ENCODE measurements around the gene ITGB1BP1.

The ITGB1BP1 gene

DNA sequence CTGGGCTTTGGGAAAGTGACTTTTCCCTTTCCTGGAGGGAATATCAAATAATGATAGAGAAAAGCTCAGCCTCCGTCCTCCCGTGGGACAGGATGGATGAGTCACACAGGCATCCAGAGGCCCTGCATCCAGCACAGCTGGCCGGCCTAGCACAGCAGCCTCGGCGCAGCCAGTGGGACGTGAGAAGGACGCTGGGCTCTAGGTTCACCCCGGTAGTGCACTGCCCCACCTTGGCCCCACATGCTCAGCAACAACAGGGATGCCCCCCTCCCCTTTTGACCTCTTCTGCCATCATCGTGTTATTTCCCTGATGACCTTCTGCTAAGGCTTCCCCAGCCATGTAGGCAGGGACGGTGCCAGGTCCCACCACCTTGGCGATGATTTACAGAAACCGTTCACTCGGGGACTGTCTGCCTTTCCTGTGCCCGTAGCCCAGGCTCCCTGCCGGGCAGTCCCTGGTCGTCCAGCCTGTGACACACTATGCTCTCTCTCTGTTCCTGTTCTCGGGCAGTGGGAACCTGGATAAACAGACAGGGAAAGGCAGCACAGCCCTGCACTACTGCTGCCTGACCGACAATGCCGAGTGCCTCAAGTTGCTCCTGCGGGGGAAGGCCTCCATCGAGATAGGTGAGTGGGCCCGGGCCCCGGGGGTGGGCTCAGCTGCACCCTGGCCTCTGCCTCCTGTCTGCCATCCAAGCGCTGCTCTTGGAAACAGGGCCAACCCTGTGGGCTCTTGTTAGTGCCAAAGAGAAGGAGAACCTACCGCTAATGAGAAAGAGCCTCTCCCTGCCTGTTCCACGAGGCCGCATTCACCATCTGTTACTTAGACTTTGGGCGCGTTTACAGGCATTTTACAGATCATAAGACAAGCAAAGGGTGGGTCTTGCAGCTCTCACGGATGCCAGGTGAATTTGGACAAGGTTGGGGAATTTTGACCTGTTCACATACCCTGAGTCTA is 44.6 kb downstream of the ITGB1BP1 start:
- peaks cover 12 to 20% of the 10 kb centered on the region in 2 donors for H3K4me1 ChIP-seq (ENCODE audit: control insufficient read depth in 2 of 2, insufficient read depth in 2 of 2, low read length in 2 of 2)
- no peak overlapping the region for H3K4me3 ChIP-seq (ENCODE audit: low read length in 2 of 2)
- H3K36me3 ChIP-seq (ENCODE audit: control insufficient read depth in 2 of 2, insufficient read depth in 2 of 2, low read length in 2 of 2), result peaks cover 38 to 46% of the 10 kb centered on the region in 2 donors
- H3K9me3 ChIP-seq (ENCODE audit: control insufficient read depth in 2 of 2, low read length in 2 of 2), result no peaks in the 10 kb centered on the region
- H3K27me3 ChIP-seq (ENCODE audit: control insufficient read depth in 2 of 2, insufficient read depth in 2 of 2, low read length in 2 of 2), result no peaks in the 10 kb centered on the region
- peak overlapping the region; percentile 49 to 57 for H3K27ac ChIP-seq (ENCODE audit: low read depth in 2 of 2, low read length in 2 of 2)
- no peak overlapping the region for H3K9ac ChIP-seq (ENCODE audit: low read depth in 1 of 2, low read length in 2 of 2)

DNA sequence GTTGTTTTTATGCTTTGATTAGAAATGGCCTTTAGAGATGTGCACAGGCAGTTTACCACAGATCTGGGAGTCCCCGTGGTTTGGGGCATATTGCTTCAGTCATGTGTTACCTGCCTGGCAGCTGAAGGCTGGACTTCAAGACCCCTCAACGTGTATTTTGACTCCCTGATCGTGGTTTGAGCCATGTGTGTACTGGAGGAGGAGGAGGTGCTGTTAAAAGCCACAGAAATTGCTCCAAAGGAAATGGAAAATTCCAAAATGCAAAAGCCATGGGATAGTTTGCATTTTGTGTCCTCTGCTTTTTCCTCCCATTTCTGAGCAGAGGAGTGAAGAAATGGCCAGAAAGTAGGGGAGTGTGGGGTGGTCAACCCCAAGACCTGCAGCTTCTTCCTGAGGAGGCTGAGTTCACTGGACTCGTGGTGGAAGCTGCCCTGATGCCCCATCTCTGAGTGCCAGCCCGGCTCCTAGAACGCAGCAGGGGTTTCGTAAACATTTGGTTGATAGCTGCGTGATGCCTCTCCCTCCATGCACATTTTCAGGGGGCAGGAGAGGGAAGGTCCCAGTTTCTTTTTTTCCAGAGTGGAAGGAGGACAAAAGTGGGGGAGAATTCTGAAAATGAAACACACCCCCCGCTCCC is 45.7 kb downstream of the ITGB1BP1 start:
- H3K27ac ChIP-seq (ENCODE audit: low read depth in 2 of 2, low read length in 2 of 2), result peak overlapping the region; percentile 49 to 57
- H3K36me3 ChIP-seq (ENCODE audit: control insufficient read depth in 2 of 2, insufficient read depth in 2 of 2, low read length in 2 of 2), result peaks cover 46 to 49% of the 10 kb centered on the region in 2 donors
- no peak overlapping the region for H3K4me3 ChIP-seq (ENCODE audit: low read length in 2 of 2)
- no peaks in the 10 kb centered on the region for H3K9me3 ChIP-seq (ENCODE audit: control insufficient read depth in 2 of 2, low read length in 2 of 2)
- H3K27me3 ChIP-seq (ENCODE audit: control insufficient read depth in 2 of 2, insufficient read depth in 2 of 2, low read length in 2 of 2), result no peaks in the 10 kb centered on the region
- H3K4me1 ChIP-seq (ENCODE audit: control insufficient read depth in 2 of 2, insufficient read depth in 2 of 2, low read length in 2 of 2), result peaks cover 12 to 20% of the 10 kb centered on the region in 2 donors
- H3K9ac ChIP-seq (ENCODE audit: low read depth in 1 of 2, low read length in 2 of 2), result no peak overlapping the region

DNA sequence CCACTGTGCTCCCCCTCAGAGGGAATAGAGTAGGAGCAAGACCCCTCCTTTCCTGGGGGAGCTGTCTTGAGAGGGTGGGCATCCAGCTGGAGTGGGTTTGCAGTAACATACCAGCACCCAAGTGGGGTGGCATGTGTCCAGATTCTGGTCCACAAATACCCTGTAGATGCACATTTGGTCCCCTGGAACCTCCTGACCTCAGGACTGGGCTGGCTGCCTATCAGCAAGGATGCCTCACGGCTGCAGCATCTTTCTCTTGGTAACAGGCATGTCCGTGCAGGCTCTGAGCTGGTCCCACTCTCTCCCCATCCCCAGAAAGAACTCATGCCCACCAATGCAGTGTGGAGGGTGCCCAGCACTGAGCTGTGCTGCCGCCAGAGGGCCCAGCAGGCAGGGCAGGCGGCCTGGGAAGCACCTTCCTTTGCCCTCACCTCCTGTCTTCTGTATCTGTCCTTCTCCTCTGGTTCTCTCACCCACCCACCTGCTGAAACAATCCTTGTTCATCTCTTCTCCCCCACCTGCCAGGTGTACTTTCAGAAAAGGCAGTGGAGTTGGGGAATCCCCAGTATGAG is 47.4 kb downstream of the ITGB1BP1 start:
- Histone ChIP-seq H3K27me3 (ENCODE audit: control insufficient read depth in 2 of 2, insufficient read depth in 2 of 2, low read length in 2 of 2) (no peaks in the 10 kb centered on the region), H3K4me3 (ENCODE audit: low read length in 2 of 2) (no peak overlapping the region), H3K9me3 (ENCODE audit: control insufficient read depth in 2 of 2, low read length in 2 of 2) (no peaks in the 10 kb centered on the region), H3K4me1 (ENCODE audit: control insufficient read depth in 2 of 2, insufficient read depth in 2 of 2, low read length in 2 of 2) (peaks cover 11 to 13% of the 10 kb centered on the region in 2 donors), H3K9ac (ENCODE audit: low read depth in 1 of 2, low read length in 2 of 2) (no peak overlapping the region), H3K36me3 (ENCODE audit: control insufficient read depth in 2 of 2, insufficient read depth in 2 of 2, low read length in 2 of 2) (peaks cover 47 to 48% of the 10 kb centered on the region in 2 donors), H3K27ac (ENCODE audit: low read depth in 2 of 2, low read length in 2 of 2) (no peak overlapping the region)

DNA sequence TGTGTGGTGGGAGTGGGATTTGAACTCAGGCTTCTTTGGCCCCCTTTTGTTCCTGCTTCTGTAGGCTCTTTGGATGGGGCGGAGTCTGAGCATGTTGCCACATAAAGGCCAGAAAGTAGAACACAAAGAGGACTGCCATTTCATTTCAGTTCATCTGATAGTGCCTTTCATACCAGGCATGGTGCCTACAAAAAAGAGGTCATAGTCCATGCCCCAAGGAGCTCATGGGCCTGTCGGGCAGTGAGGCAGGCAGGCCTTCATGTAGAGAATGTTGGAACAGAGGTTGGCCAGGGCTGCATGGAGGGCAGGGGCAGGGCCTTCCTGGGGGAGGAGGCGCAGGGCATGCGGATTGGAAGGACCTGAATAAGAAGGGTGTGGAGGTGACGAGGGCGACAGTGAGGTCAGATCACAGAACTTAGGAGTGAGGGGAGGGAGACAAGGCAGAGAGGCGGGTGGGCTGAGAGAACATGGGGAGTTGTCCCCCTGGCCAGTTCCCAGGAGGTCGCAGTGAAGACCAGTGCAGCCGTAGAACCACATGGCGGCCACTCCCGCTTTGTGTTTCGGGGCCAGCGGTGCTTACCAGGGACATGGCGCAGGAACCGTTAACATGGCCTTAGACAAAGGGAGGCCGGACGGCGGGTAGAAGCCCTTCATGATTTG is 49.1 kb downstream of the ITGB1BP1 start:
- H3K27me3 ChIP-seq (ENCODE audit: control insufficient read depth in 2 of 2, insufficient read depth in 2 of 2, low read length in 2 of 2), result no peaks in the 10 kb centered on the region
- H3K9ac ChIP-seq (ENCODE audit: low read depth in 1 of 2, low read length in 2 of 2), result no peak overlapping the region
- no peaks in the 10 kb centered on the region for H3K9me3 ChIP-seq (ENCODE audit: control insufficient read depth in 2 of 2, low read length in 2 of 2)
- peaks cover 52 to 56% of the 10 kb centered on the region in 2 donors for H3K36me3 ChIP-seq (ENCODE audit: control insufficient read depth in 2 of 2, insufficient read depth in 2 of 2, low read length in 2 of 2)
- H3K4me1 ChIP-seq (ENCODE audit: control insufficient read depth in 2 of 2, insufficient read depth in 2 of 2, low read length in 2 of 2), result peaks cover 6 to 9% of the 10 kb centered on the region in 2 donors
- H3K27ac ChIP-seq (ENCODE audit: low read depth in 2 of 2, low read length in 2 of 2), result no peak overlapping the region
- no peak overlapping the region for H3K4me3 ChIP-seq (ENCODE audit: low read length in 2 of 2)

DNA sequence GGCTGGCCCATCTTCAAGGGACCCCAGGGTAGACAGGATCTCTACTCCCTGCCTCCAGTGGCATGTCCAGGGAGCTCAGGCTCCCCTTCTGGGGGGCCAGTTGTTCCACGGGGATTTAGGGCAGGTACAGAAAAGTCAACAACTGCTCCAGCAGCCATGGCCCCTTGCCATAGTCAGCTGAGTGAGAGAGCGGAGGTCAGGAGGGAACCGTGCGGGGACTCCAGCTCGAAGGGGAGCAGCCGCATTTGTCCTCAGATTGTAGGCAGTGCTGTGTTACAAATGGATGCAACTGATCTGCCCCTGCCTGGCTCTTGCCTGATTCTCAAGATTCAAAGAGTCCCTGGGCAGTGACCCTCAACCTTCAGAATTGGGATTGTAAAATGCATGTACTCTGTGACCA is 49.9 kb downstream of the ITGB1BP1 start:
- Histone ChIP-seq H3K27me3 (ENCODE audit: control insufficient read depth in 2 of 2, insufficient read depth in 2 of 2, low read length in 2 of 2) (no peaks in the 10 kb centered on the region), H3K9me3 (ENCODE audit: control insufficient read depth in 2 of 2, low read length in 2 of 2) (no peaks in the 10 kb centered on the region), H3K27ac (ENCODE audit: low read depth in 2 of 2, low read length in 2 of 2) (no peak overlapping the region), H3K4me1 (ENCODE audit: control insufficient read depth in 2 of 2, insufficient read depth in 2 of 2, low read length in 2 of 2) (peaks cover 5% of the 10 kb centered on the region in 2 donors), H3K9ac (ENCODE audit: low read depth in 1 of 2, low read length in 2 of 2) (no peak overlapping the region), H3K4me3 (ENCODE audit: low read length in 2 of 2) (no peak overlapping the region), H3K36me3 (ENCODE audit: control insufficient read depth in 2 of 2, insufficient read depth in 2 of 2, low read length in 2 of 2) (peaks cover 51 to 54% of the 10 kb centered on the region in 2 donors)

DNA sequence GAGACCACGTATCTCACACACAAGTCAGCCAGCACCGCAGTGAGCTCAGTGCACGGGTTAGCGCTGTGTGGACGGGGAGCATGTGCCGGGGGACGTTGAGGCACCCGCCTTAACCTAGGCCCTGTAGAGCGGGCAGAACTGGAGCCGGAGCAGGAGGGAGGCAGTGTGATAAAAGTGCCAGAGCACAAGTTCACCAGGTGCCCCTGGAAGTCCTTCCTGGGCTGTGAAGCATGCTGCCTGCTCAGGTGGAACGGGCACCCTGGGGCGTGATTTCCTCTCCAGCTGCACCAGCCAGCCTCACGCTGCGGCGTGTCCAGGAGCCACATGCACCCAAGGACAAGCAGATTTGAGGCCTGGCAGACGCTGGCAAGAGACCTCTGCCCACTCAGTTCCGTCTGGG is 50.3 kb downstream of the ITGB1BP1 start:
- Histone ChIP-seq H3K27ac (ENCODE audit: low read depth in 2 of 2, low read length in 2 of 2) (no peak overlapping the region), H3K4me3 (ENCODE audit: low read length in 2 of 2) (no peak overlapping the region), H3K36me3 (ENCODE audit: control insufficient read depth in 2 of 2, insufficient read depth in 2 of 2, low read length in 2 of 2) (peaks cover 55 to 56% of the 10 kb centered on the region in 2 donors), H3K9ac (ENCODE audit: low read depth in 1 of 2, low read length in 2 of 2) (no peak overlapping the region), H3K4me1 (ENCODE audit: control insufficient read depth in 2 of 2, insufficient read depth in 2 of 2, low read length in 2 of 2) (peaks cover under 1 to 1% of the 10 kb centered on the region in 2 donors), H3K9me3 (ENCODE audit: control insufficient read depth in 2 of 2, low read length in 2 of 2) (no peaks in the 10 kb centered on the region), H3K27me3 (ENCODE audit: control insufficient read depth in 2 of 2, insufficient read depth in 2 of 2, low read length in 2 of 2) (no peaks in the 10 kb centered on the region)

DNA sequence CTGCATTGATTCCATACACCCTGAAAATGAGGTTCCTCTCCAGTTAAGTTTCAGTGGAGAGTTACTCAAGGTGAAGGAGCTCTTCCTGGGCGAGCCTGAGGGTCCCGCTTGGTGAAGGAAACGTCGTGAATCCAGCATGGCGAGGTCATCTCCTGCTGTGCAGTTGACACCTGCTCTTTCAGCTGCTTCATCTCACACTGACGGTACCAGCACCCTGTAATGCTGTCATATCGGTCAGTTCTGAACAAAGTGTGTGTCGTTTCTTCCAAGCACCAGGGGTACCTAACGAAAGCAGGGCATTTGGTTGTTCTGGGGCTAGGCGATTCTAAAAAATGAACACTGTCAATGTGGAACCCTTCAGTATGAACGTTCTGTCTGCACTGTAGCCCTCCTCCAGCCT is 52.6 kb downstream of the ITGB1BP1 start:
- Histone ChIP-seq H3K27ac (ENCODE audit: low read depth in 2 of 2, low read length in 2 of 2) (no peak overlapping the region), H3K4me3 (ENCODE audit: low read length in 2 of 2) (no peak overlapping the region), H3K27me3 (ENCODE audit: control insufficient read depth in 2 of 2, insufficient read depth in 2 of 2, low read length in 2 of 2) (no peaks in the 10 kb centered on the region), H3K9ac (ENCODE audit: low read depth in 1 of 2, low read length in 2 of 2) (no peak overlapping the region), H3K36me3 (ENCODE audit: control insufficient read depth in 2 of 2, insufficient read depth in 2 of 2, low read length in 2 of 2) (peaks cover 55 to 57% of the 10 kb centered on the region in 2 donors), H3K9me3 (ENCODE audit: control insufficient read depth in 2 of 2, low read length in 2 of 2) (no peaks in the 10 kb centered on the region), H3K4me1 (ENCODE audit: control insufficient read depth in 2 of 2, insufficient read depth in 2 of 2, low read length in 2 of 2) (no peaks in the 10 kb centered on the region)

DNA sequence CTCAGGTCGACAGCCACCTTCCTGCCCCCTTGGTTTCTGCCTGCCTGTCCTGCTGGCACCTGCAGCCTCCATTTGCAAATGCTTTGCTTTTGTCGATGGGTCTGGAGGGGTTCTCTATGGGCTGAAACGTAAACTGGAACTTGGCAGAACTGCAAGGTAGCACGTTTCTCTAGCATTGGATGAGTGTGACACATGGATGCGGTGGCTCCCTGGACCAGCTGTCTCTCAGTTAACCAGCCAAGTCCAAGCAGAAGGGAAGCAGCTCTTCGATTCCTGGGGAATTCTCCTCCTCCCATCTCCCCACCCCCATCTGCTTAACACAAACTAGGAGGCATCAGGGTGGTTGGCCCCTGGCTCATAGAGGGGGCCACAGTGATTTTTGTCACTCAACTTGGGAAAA is 57.3 kb downstream of the ITGB1BP1 start:
- Histone ChIP-seq H3K27ac (ENCODE audit: low read depth in 2 of 2, low read length in 2 of 2) (no peak overlapping the region), H3K27me3 (ENCODE audit: control insufficient read depth in 2 of 2, insufficient read depth in 2 of 2, low read length in 2 of 2) (no peaks in the 10 kb centered on the region), H3K36me3 (ENCODE audit: control insufficient read depth in 2 of 2, insufficient read depth in 2 of 2, low read length in 2 of 2) (peaks cover 44 to 51% of the 10 kb centered on the region in 2 donors), H3K4me3 (ENCODE audit: low read length in 2 of 2) (no peak overlapping the region), H3K9me3 (ENCODE audit: control insufficient read depth in 2 of 2, low read length in 2 of 2) (no peaks in the 10 kb centered on the region), H3K9ac (ENCODE audit: low read depth in 1 of 2, low read length in 2 of 2) (no peak overlapping the region), H3K4me1 (ENCODE audit: control insufficient read depth in 2 of 2, insufficient read depth in 2 of 2, low read length in 2 of 2) (no peaks in the 10 kb centered on the region)

DNA sequence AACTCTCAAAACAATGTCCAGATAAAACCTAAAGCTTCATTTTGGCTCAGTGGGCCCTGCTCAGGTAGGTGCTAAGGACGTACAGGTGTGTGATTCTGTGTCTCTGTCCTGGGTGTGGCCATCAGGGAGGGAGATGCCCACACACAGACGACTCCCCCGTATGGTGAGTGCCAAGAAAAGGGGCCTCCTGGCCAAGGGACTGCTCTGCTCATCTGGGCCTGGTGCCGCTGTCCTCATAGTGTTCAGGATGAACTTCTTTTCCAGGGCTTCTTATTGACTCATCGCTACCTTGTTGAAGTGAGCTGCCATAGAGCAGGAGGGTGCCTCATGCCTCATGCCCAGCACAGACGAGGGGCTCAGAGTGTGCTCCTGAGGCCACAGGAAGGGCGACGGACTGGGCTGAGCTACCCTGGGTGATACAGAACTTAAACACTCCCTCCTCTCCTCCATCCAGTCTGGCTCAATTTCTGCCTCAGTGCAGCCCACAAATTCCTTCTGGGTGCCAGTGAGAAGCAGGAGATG is 57.8 kb downstream of the ITGB1BP1 start:
- peaks cover 40 to 54% of the 10 kb centered on the region in 2 donors for H3K36me3 ChIP-seq (ENCODE audit: control insufficient read depth in 2 of 2, insufficient read depth in 2 of 2, low read length in 2 of 2)

More for the DNA sequence above, 57.8 kb downstream of the ITGB1BP1 start:
- no peaks in the 10 kb centered on the region for H3K9me3 ChIP-seq (ENCODE audit: control insufficient read depth in 2 of 2, low read length in 2 of 2)
- H3K27ac ChIP-seq (ENCODE audit: low read depth in 2 of 2, low read length in 2 of 2), result no peak overlapping the region
- no peaks in the 10 kb centered on the region for H3K27me3 ChIP-seq (ENCODE audit: control insufficient read depth in 2 of 2, insufficient read depth in 2 of 2, low read length in 2 of 2)
- H3K4me1 ChIP-seq (ENCODE audit: control insufficient read depth in 2 of 2, insufficient read depth in 2 of 2, low read length in 2 of 2), result no peaks in the 10 kb centered on the region
- H3K4me3 ChIP-seq (ENCODE audit: low read length in 2 of 2), result no peak overlapping the region
- H3K9ac ChIP-seq (ENCODE audit: low read depth in 1 of 2, low read length in 2 of 2), result no peak overlapping the region
